H9 (cell line): ENCODE measurements around the gene ZDHHC11. TPM values are rescaled to one million over a fixed set of nuclear protein-coding genes. Genes with fewer than 3 reads are reported as not detected.

ENCODE experiments used
- DNase-seq: peaks from one replicate; pipeline ENCODE4 v3.0.0-alpha.2; 2017
- H2AFZ ChIP-seq: one replicate; pipeline ENCODE4 v1.6.1; 2013; ENCODE audit warnings: mild to moderate bottlenecking, low read length, control low read depth, moderate library complexity
- H2AK5ac ChIP-seq: 2 replicates; pipeline ENCODE4 v1.6.1; 2013; ENCODE audit warnings: low read length, control low read depth, mixed read lengths; ENCODE audit not compliant: insufficient read length
- H2BK120ac ChIP-seq: one replicate; pipeline ENCODE4 v1.6.1; 2013; ENCODE audit warnings: low read depth, mild to moderate bottlenecking, low read length, control low read depth, inconsistent platforms; ENCODE audit not compliant: poor library complexity, severe bottlenecking
- H2BK12ac ChIP-seq: 2 replicates; pipeline ENCODE4 v1.6.1; 2013; ENCODE audit warnings: low read length, control low read depth, mixed read lengths, low read depth; ENCODE audit not compliant: insufficient read length
- H2BK15ac ChIP-seq: 2 replicates; pipeline ENCODE4 v1.6.1; 2013; ENCODE audit warnings: low read depth, low read length, control low read depth
- H2BK20ac ChIP-seq: one replicate; pipeline ENCODE4 v1.6.1; 2013; ENCODE audit warnings: low read depth, mild to moderate bottlenecking, low read length, control low read depth, inconsistent platforms; ENCODE audit not compliant: poor library complexity, severe bottlenecking
- H2BK5ac ChIP-seq: 2 replicates; pipeline ENCODE4 v1.6.1; 2013; ENCODE audit warnings: low read length, control low read depth, mixed read lengths; ENCODE audit not compliant: insufficient read length
- H3K14ac ChIP-seq: 2 replicates; pipeline ENCODE4 v1.6.1; 2013; ENCODE audit warnings: low read length, control low read depth; ENCODE audit not compliant: insufficient read depth
- H3K18ac ChIP-seq: 2 replicates; pipeline ENCODE4 v1.6.1; 2013; ENCODE audit warnings: low read depth, mild to moderate bottlenecking, mixed read lengths, low read length, control low read depth; ENCODE audit not compliant: insufficient read length
- H3K23ac ChIP-seq: 2 replicates; pipeline ENCODE4 v1.6.1; 2013; ENCODE audit warnings: low read length, control low read depth, mixed read lengths, low read depth; ENCODE audit not compliant: insufficient read length
- H3K23me2 ChIP-seq: 2 replicates; pipeline ENCODE4 v1.6.1; 2013; ENCODE audit warnings: low read depth, mild to moderate bottlenecking, mixed read lengths, low read length, control low read depth; ENCODE audit not compliant: insufficient read length, poor library complexity, severe bottlenecking
- H3K27ac ChIP-seq: 2 replicates; pipeline ENCODE4 v1.5.1; 2013; ENCODE audit warnings: low read length, control low read depth, mixed read lengths, low read depth; ENCODE audit not compliant: insufficient read length
- H3K27me3 ChIP-seq: 2 replicates; pipeline ENCODE4 v1.6.1; 2013; ENCODE audit warnings: low read length, control low read depth, inconsistent platforms; ENCODE audit not compliant: insufficient read depth
- H3K4ac ChIP-seq: 2 replicates; pipeline ENCODE4 v1.6.1; 2013; ENCODE audit warnings: low read depth, mild to moderate bottlenecking, control low read depth, inconsistent platforms, low read length, moderate library complexity
- H3K4me1 ChIP-seq: 2 replicates; pipeline ENCODE4 v1.6.1; 2013; ENCODE audit warnings: low read length, control low read depth, inconsistent platforms; ENCODE audit not compliant: insufficient read depth
- H3K4me2 ChIP-seq: 2 replicates; pipeline ENCODE4 v1.6.1; 2013; ENCODE audit warnings: low read length, control low read depth, mixed read lengths; ENCODE audit not compliant: insufficient read length, insufficient read depth
- H3K56ac ChIP-seq: 2 replicates; pipeline ENCODE4 v1.6.1; 2013; ENCODE audit warnings: low read depth, mild to moderate bottlenecking, mixed read lengths, low read length, control low read depth; ENCODE audit not compliant: insufficient read length
- H3K79me1 ChIP-seq: 2 replicates; pipeline ENCODE4 v1.6.1; 2013; ENCODE audit warnings: low read depth, mild to moderate bottlenecking, moderate library complexity, low read length, control low read depth, inconsistent platforms; ENCODE audit not compliant: insufficient read depth, poor library complexity, severe bottlenecking
- H3K79me2 ChIP-seq: 2 replicates; pipeline ENCODE4 v1.6.1; 2013; ENCODE audit warnings: low read length, control low read depth, inconsistent platforms; ENCODE audit not compliant: insufficient read depth
- H3K9ac ChIP-seq: 2 replicates; pipeline ENCODE4 v1.6.1; 2013; ENCODE audit warnings: low read length, control low read depth, mixed read lengths; ENCODE audit not compliant: insufficient read length; ENCODE audit errors: extremely low read depth
- H3K9me3 ChIP-seq: one replicate; pipeline ENCODE4 v1.6.1; 2013; ENCODE audit warnings: low read depth, low read length, inconsistent platforms; ENCODE audit not compliant: control insufficient read depth
- H3T11ph ChIP-seq: one replicate; pipeline ENCODE4 v1.6.1; 2013; ENCODE audit warnings: mild to moderate bottlenecking, low read length, control low read depth, inconsistent platforms
- H4K20me1 ChIP-seq: one replicate; pipeline ENCODE4 v1.6.1; 2013; ENCODE audit not compliant: control insufficient read depth, insufficient read length, insufficient read depth
- H4K5ac ChIP-seq: 2 replicates; pipeline ENCODE4 v1.6.1; 2013; ENCODE audit warnings: low read depth, mild to moderate bottlenecking, mixed read lengths, low read length, control low read depth; ENCODE audit not compliant: insufficient read length
- H4K8ac ChIP-seq: replicated peaks from 2 replicates; pipeline ENCODE4 v1.6.1; 2013; ENCODE audit warnings: low read length, control low read depth, mixed read lengths, low read depth; ENCODE audit not compliant: insufficient read length
- H4K91ac ChIP-seq: 2 replicates; pipeline ENCODE4 v1.6.1; 2013; ENCODE audit warnings: low read depth, mild to moderate bottlenecking, moderate library complexity, mixed read lengths, low read length, control low read depth; ENCODE audit not compliant: insufficient read length
- H3K27ac Mint-ChIP-seq, 3 experiments: 2 replicates in 2 of 3; 3 replicates in 1 of 3; pipeline ENCODE4 v1.8.0; 2020 to 2021; ENCODE audit warnings: mixed read lengths in 3 of 3, mild to moderate bottlenecking in 1 of 3, moderate library complexity in 1 of 3
- H3K27me3 Mint-ChIP-seq: 2 replicates; pipeline ENCODE4 v1.8.0; 2021; ENCODE audit warnings: low read depth, mild to moderate bottlenecking, moderate library complexity, mixed read lengths
- H3K36me3 Mint-ChIP-seq, 3 experiments: 2 replicates in 2 of 3; 3 replicates in 1 of 3; pipeline ENCODE4 v1.8.0; 2020 to 2021; ENCODE audit warnings: low read depth in 3 of 3, mixed read lengths in 3 of 3; ENCODE audit not compliant: insufficient read depth in 1 of 3
- H3K4me1 Mint-ChIP-seq, 2 experiments: 2 replicates each; pipeline ENCODE4 v1.8.0; 2020; ENCODE audit warnings: mixed read lengths in 2 of 2
- H3K4me3 Mint-ChIP-seq, 2 experiments: 2 replicates in 1 of 2; 3 replicates in 1 of 2; pipeline ENCODE4 v1.8.0; 2020 to 2021; ENCODE audit warnings: mild to moderate bottlenecking in 2 of 2, mixed read lengths in 2 of 2, moderate library complexity in 1 of 2
- H3K9me3 Mint-ChIP-seq, 2 experiments: 2 replicates in 1 of 2; 3 replicates in 1 of 2; pipeline ENCODE4 v1.8.0; 2020; ENCODE audit warnings: mild to moderate bottlenecking in 2 of 2, mixed read lengths in 2 of 2, moderate library complexity in 1 of 2
- CTCF ChIP-seq: fragments of 200-600 bp; sonication (generic); conservative IDR thresholded peaks from 3 replicates; pipeline ENCODE4 v1.8.0; 2021; ENCODE audit warnings: antibody characterized with exemption, mild to moderate bottlenecking
- WGBS: extraction: QIAGEN DNeasy Blood & Tissue Kit; methylation state at CpG from one replicate; pipeline ENCODE4 v1.1.7; 2013; ENCODE audit warnings: missing lambda C conversion rate, low lambda C conversion rate, mixed read lengths; ENCODE audit not compliant: insufficient read length; ENCODE audit errors: extremely low coverage; 5-methylcytosine and 5-hydroxymethylcytosine counted together
- total RNA-seq: library from RNA; stranded (reverse); gene quantifications from 2 replicates; pipeline ENCODE4 v1.2.1, GENCODE V29; 2021

ZDHHC11 gene
- total RNA-seq, 1 experiment from 2014 or later: 37.6 TPM

- H3K23ac ChIP-seq: no peak overlapping the region
- H3K36me3 Mint-ChIP-seq: no peaks in the 10 kb centered on the region
- no peak overlapping the region for H3K4me2 ChIP-seq
- no peak overlapping the region for H3T11ph ChIP-seq
- H2BK15ac ChIP-seq: no peak overlapping the region
- no peak overlapping the region for H3K56ac ChIP-seq
- H4K91ac ChIP-seq: no peak overlapping the region
- H4K5ac ChIP-seq: no peak overlapping the region
- H3K4me3 Mint-ChIP-seq: no peak overlapping the region
- H3K79me2 ChIP-seq: no peaks in the 10 kb centered on the region
- H2BK12ac ChIP-seq: no peak overlapping the region
- H3K27me3 Mint-ChIP-seq: peaks cover 10% of the 10 kb centered on the region
- no peaks in the 10 kb centered on the region for H3K79me1 ChIP-seq
- no peak overlapping the region for H2BK120ac ChIP-seq
- H3K23me2 ChIP-seq: no peaks in the 10 kb centered on the region
- no peak overlapping the region for H3K27ac ChIP-seq
- H3K9me3 Mint-ChIP-seq: no peaks in the 10 kb centered on the region
- peak overlapping the region; percentile 78 for H3K18ac ChIP-seq
- no peak overlapping the region for H2AK5ac ChIP-seq
- no peak overlapping the region for H2BK5ac ChIP-seq
- H3K27me3 ChIP-seq: no peaks in the 10 kb centered on the region
- H3K4ac ChIP-seq: no peak overlapping the region; the same call in 1 of the 2 replicates
- no peak overlapping the region for H3K9ac ChIP-seq
- peak overlapping the region; percentile 17 for H3K14ac ChIP-seq
- TF ChIP-seq CTCF: no peak
- no peak overlapping the region for H4K8ac ChIP-seq
- H3K9me3 ChIP-seq: no peaks in the 10 kb centered on the region
- H4K20me1 ChIP-seq: peaks cover 4% of the 10 kb centered on the region
- peaks cover 0 to 6% of the 10 kb centered on the region in 2 experiments; a peak in 1 of 4 replicates for H3K4me1 Mint-ChIP-seq
- H2AFZ ChIP-seq: no peak overlapping the region
- no peak for DNase-seq
- WGBS: no CpG with 5 or more reads among the region's 11 CpGs
- H3K4me1 ChIP-seq: no peaks in the 10 kb centered on the region
- no peak overlapping the region for H2BK20ac ChIP-seq
- peak overlapping the region in 1 of 3 experiments; percentile 77; a peak in 1 of 7 replicates for H3K27ac Mint-ChIP-seq
These were observed 93.9 kb downstream of the ZDHHC11 start for GRCh38 chr5:756865-757345.
